Measurements from ENCODE around the gene LEF1. TPM values are rescaled to one million over a fixed set of nuclear protein-coding genes. Genes with fewer than 3 reads are reported as not detected.

The LEF1 gene
- total and polyA plus RNA-seq, 2 donors from 2014 or later, result 5.1 to 14.5 TPM

GRCh38 chr4:108209489-108209888, 40.8 kb upstream of the LEF1 start:
- Histone ChIP-seq H3K9ac (ENCODE audit: low read length in 3 of 3) (no peak overlapping the region), H3K4me1 (ENCODE audit: control insufficient read depth in 2 of 3, insufficient read depth in 2 of 3, low read depth in 1 of 3, low read length in 3 of 3) (no peaks in the 10 kb centered on the region), H3K27ac (ENCODE audit: low read depth in 2 of 2, low read length in 2 of 2) (no peak overlapping the region), H3K9me3 (ENCODE audit: control insufficient read depth in 2 of 3, insufficient read depth in 1 of 3, low read length in 3 of 3) (no peaks in the 10 kb centered on the region), H3K36me3 (ENCODE audit: control insufficient read depth in 2 of 3, insufficient read depth in 3 of 3, low read length in 3 of 3) (no peaks in the 10 kb centered on the region), H3K27me3 (ENCODE audit: control insufficient read depth, insufficient read depth, low read length) (no peaks in the 10 kb centered on the region), H3K4me3 (ENCODE audit: low read length in 3 of 3) (no peak overlapping the region)
- intact Hi-C loops (cut with DNase I), result no loop called here
- FAIRE-seq (no peak), DNase-seq (no peak)
- no peak for TF ChIP-seq CTCF (IDR thresholded peaks at IDR 0.05; ENCODE audit: borderline replicate concordance, extremely low read depth, insufficient read depth)

DNA sequence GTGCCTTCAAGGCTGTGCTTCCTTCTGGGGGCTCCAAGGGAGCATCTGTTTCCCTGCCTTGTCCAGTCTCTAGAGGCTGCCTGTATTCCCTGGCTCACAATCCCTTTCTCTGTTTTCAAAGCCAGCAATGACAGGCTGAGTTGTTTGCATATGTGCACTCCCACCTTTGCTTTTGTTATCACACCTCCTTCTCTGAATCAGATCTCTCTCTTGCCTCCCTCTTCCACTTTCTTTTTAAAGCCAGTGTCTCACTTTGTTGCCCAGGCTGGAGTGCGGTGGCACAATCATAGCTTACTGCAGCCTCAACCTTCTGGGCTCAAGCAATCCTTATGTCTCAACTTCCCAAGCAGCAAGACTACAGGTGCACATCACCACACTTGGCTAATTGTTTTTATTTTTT, 37.1 kb upstream of the LEF1 start:
- TF ChIP-seq CTCF (IDR thresholded peaks at IDR 0.05; ENCODE audit: borderline replicate concordance, extremely low read depth, insufficient read depth), result no peak
- DNase-seq (no peak), FAIRE-seq (no peak)
- intact Hi-C loops (cut with DNase I), result no loop called here
- no peak overlapping the region for H3K4me3 ChIP-seq (ENCODE audit: low read length in 3 of 3)
- no peaks in the 10 kb centered on the region for H3K4me1 ChIP-seq (ENCODE audit: control insufficient read depth in 2 of 3, insufficient read depth in 2 of 3, low read depth in 1 of 3, low read length in 3 of 3)
- H3K27me3 ChIP-seq (ENCODE audit: control insufficient read depth, insufficient read depth, low read length), result no peaks in the 10 kb centered on the region
- no peak overlapping the region for H3K27ac ChIP-seq (ENCODE audit: low read depth in 2 of 2, low read length in 2 of 2)
- no peak overlapping the region for H3K9ac ChIP-seq (ENCODE audit: low read length in 3 of 3)
- no peaks in the 10 kb centered on the region for H3K9me3 ChIP-seq (ENCODE audit: control insufficient read depth in 2 of 3, insufficient read depth in 1 of 3, low read length in 3 of 3)
- H3K36me3 ChIP-seq (ENCODE audit: control insufficient read depth in 2 of 3, insufficient read depth in 3 of 3, low read length in 3 of 3), result no peaks in the 10 kb centered on the region

- Histone ChIP-seq H3K9me3 (ENCODE audit: control insufficient read depth in 2 of 3, insufficient read depth in 1 of 3, low read length in 3 of 3) (no peaks in the 10 kb centered on the region), H3K27ac (ENCODE audit: low read depth in 2 of 2, low read length in 2 of 2) (no peak overlapping the region), H3K27me3 (ENCODE audit: control insufficient read depth, insufficient read depth, low read length) (no peaks in the 10 kb centered on the region), H3K36me3 (ENCODE audit: control insufficient read depth in 2 of 3, insufficient read depth in 3 of 3, low read length in 3 of 3) (no peaks in the 10 kb centered on the region), H3K9ac (ENCODE audit: low read length in 3 of 3) (no peak overlapping the region), H3K4me3 (ENCODE audit: low read length in 3 of 3) (no peak overlapping the region), H3K4me1 (ENCODE audit: control insufficient read depth in 2 of 3, insufficient read depth in 2 of 3, low read depth in 1 of 3, low read length in 3 of 3) (no peaks in the 10 kb centered on the region)
- no peak for TF ChIP-seq CTCF (IDR thresholded peaks at IDR 0.05; ENCODE audit: borderline replicate concordance, extremely low read depth, insufficient read depth)
- intact Hi-C loops (cut with DNase I), result no loop called here
- DNase-seq (no peak), FAIRE-seq (no peak)
Observed at GRCh38 chr4:108204518-108204917, 35.8 kb upstream of the LEF1 start.

- Histone ChIP-seq H3K27me3 (ENCODE audit: control insufficient read depth, insufficient read depth, low read length) (no peaks in the 10 kb centered on the region), H3K9me3 (ENCODE audit: control insufficient read depth in 2 of 3, insufficient read depth in 1 of 3, low read length in 3 of 3) (no peaks in the 10 kb centered on the region), H3K36me3 (ENCODE audit: control insufficient read depth in 2 of 3, insufficient read depth in 3 of 3, low read length in 3 of 3) (no peaks in the 10 kb centered on the region), H3K4me1 (ENCODE audit: control insufficient read depth in 2 of 3, insufficient read depth in 2 of 3, low read depth in 1 of 3, low read length in 3 of 3) (no peaks in the 10 kb centered on the region), H3K4me3 (ENCODE audit: low read length in 3 of 3) (no peak overlapping the region), H3K9ac (ENCODE audit: low read length in 3 of 3) (no peak overlapping the region), H3K27ac (ENCODE audit: low read depth in 2 of 2, low read length in 2 of 2) (no peak overlapping the region)
- DNase-seq (no peak), FAIRE-seq (no peak)
- intact Hi-C loops (cut with DNase I), result no loop called here
- TF ChIP-seq CTCF (IDR thresholded peaks at IDR 0.05; ENCODE audit: borderline replicate concordance, extremely low read depth, insufficient read depth), result no peak
Observed at GRCh38 chr4:108203377-108203776, 34.6 kb upstream of the LEF1 start.

Data from kidney (tissue), 14 donors.